ENCODE results near the gene NFYB. TPM values are rescaled to one million over a fixed set of nuclear protein-coding genes. Genes with fewer than 3 reads are reported as not detected.

Gene NFYB
- total and polyA plus RNA-seq, 2 donors (not counting 3 experiments of a cell fraction or from before 2014, with no cell fraction given) = 10.2 to 23.3 TPM

DNA sequence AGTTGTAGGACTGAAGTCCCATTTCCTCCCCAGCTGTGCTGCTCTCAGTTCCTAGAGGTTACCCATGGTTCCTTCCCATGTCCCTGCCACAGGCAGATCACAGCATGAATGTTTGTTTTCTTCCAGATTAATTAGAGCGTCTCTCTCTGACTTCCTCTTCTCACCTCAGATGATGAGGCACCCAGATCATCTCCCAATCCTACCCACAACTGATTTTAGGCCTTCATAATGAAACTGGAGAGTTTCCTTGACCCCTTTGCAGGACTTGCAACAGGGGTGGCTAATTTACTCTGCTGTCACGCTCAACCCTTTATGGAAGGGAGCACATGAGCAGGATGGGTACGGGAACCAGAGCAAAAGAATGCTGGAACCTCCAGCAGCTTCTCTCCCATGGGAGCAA, 45.4 kb upstream of the NFYB start:
- intact Hi-C loops (cut with micrococcal nuclease) (no loop called here), dilution Hi-C loops (cut with MboI; ENCODE audit: extremely low pct_ligation_motif_present, low sequenced_read_pairs) (no loop called here)
- no peaks in the 10 kb centered on the region for H3K36me3 ChIP-seq (ENCODE audit: control insufficient read depth in 2 of 2, extremely low read depth in 1 of 2, insufficient read depth in 2 of 2, low read length in 2 of 2)
- FAIRE-seq = no peak
- H3K4me1 ChIP-seq (ENCODE audit: control insufficient read depth, extremely low read depth, insufficient read depth, low read length) = no peaks in the 10 kb centered on the region
- H3K27ac ChIP-seq (ENCODE audit: insufficient read depth, low read depth, low read length) = no peak overlapping the region
- no peak for DNase-seq (ENCODE audit: low read depth, low spot score)
- no peaks in the 10 kb centered on the region for H3K79me2 ChIP-seq (ENCODE audit: control insufficient read depth, insufficient read depth, low read length)
- no peaks in the 10 kb centered on the region for H3K27me3 ChIP-seq (ENCODE audit: control insufficient read depth in 2 of 2, insufficient read depth in 2 of 2, low read length in 2 of 2)
- TF ChIP-seq POLR2AphosphoS5 (IDR thresholded peaks at IDR 0.05; ENCODE audit: insufficient read depth, low read depth, low read length) (no peak), EZH2 (IDR thresholded peaks at IDR 0.05; ENCODE audit: borderline replicate concordance, low read depth, low read length, severe bottlenecking) (no peak), FOS (IDR thresholded peaks at IDR 0.05; ENCODE audit: borderline replicate concordance, insufficient read depth, low read length) (no peak)
- POLR2A ChIA-PET = no interaction called here
- H2AFZ ChIP-seq (ENCODE audit: low read depth, low read length) = no peak overlapping the region
- no peak overlapping the region for H3K4me3 ChIP-seq (replicated peaks in 1 of 3; ENCODE audit: insufficient read depth in 1 of 3, low read depth in 1 of 3, low read length in 3 of 3)
- BruUV-seq (replicated peaks) = no TSS peak
- no peaks in the 10 kb centered on the region for H3K9me1 ChIP-seq (replicated peaks; ENCODE audit: control insufficient read depth, extremely low read depth, insufficient read depth, low read length)
- H3K9ac ChIP-seq (replicated peaks; ENCODE audit: extremely low read depth, insufficient read depth, low read length) = no peak overlapping the region
- H4K20me1 ChIP-seq (replicated peaks; ENCODE audit: control insufficient read depth, extremely low read depth, insufficient read depth, low read length) = no peaks in the 10 kb centered on the region
- H3K9me3 ChIP-seq (replicated peaks; ENCODE audit: control insufficient read depth, insufficient read depth, low read length) = no peaks in the 10 kb centered on the region
- CTCF ChIA-PET = interaction anchor here (1.6 kb wide), 1 partner anchor 32 kb away, joined by 3 read pairs; the partner anchor contains the start of gene TXNRD1
- H3K4me2 ChIP-seq (ENCODE audit: insufficient read depth, low read length) = no peak overlapping the region

DNA sequence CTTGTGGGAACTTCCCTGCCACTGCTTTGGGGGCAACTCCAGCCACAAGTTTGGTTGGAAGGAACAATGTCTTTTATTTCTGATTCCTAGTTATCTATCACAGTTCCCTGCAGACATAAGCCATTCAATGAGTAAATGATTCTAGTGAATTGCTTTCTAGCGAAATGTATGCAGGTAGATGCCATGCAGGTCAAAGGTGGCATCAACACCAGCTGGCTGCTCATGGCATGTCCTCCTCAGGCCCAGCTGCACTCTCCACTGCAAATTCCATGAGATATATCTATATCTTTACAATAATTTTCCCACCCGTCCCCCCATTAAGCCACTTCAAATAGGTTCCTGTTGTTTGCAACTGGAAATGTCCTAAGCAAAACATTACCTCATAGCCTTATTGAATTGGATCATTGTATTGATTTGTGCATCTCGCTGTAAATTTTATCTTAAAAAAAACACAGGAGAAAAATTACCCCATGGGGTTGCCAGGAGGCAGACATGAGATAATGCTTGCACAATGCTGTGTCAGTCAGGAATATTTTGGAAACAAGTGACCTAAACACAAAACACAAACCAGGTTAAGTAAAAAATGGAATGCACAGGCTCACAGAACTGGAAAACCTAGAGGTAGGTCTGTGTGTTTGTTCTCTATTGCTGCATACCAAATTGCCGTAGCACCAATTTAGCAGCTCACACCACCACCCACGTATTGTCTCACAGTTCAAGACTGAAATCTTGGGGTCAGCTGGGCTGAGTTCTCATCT, 44.8 kb upstream of the NFYB start:
- FAIRE-seq = no peak

More for the DNA sequence above, 44.8 kb upstream of the NFYB start:
- dilution Hi-C loops (cut with MboI; ENCODE audit: extremely low pct_ligation_motif_present, low sequenced_read_pairs) = no loop called here
- Histone ChIP-seq H3K79me2 (ENCODE audit: control insufficient read depth, insufficient read depth, low read length) (no peaks in the 10 kb centered on the region), H3K27ac (ENCODE audit: insufficient read depth, low read depth, low read length) (no peak overlapping the region), H3K27me3 (ENCODE audit: control insufficient read depth in 2 of 2, insufficient read depth in 2 of 2, low read length in 2 of 2) (no peaks in the 10 kb centered on the region), H3K9ac (replicated peaks; ENCODE audit: extremely low read depth, insufficient read depth, low read length) (no peak overlapping the region), H3K4me3 (replicated peaks in 1 of 3; ENCODE audit: insufficient read depth in 1 of 3, low read depth in 1 of 3, low read length in 3 of 3) (no peak overlapping the region), H2AFZ (ENCODE audit: low read depth, low read length) (no peak overlapping the region), H4K20me1 (replicated peaks; ENCODE audit: control insufficient read depth, extremely low read depth, insufficient read depth, low read length) (no peaks in the 10 kb centered on the region), H3K9me1 (replicated peaks; ENCODE audit: control insufficient read depth, extremely low read depth, insufficient read depth, low read length) (no peaks in the 10 kb centered on the region), H3K36me3 (ENCODE audit: control insufficient read depth in 2 of 2, extremely low read depth in 1 of 2, insufficient read depth in 2 of 2, low read length in 2 of 2) (no peaks in the 10 kb centered on the region), H3K4me2 (ENCODE audit: insufficient read depth, low read length) (no peak overlapping the region), H3K9me3 (replicated peaks; ENCODE audit: control insufficient read depth, insufficient read depth, low read length) (no peaks in the 10 kb centered on the region), H3K4me1 (ENCODE audit: control insufficient read depth, extremely low read depth, insufficient read depth, low read length) (peaks cover under 1% of the 10 kb centered on the region)
- ChIA-PET POLR2A (no interaction called here), CTCF (interaction anchor here (1.6 kb wide), 1 partner anchor 33 kb away, joined by 3 read pairs; the partner anchor contains the start of gene TXNRD1)
- no peak for DNase-seq (ENCODE audit: low read depth, low spot score)
- TF ChIP-seq GATA2 (IDR thresholded peaks at IDR 0.05; ENCODE audit: insufficient read depth, insufficient read length, low read depth, low read length) = no peak
- no peak for TF ChIP-seq JUN (IDR thresholded peaks at IDR 0.05; ENCODE audit: borderline replicate concordance, insufficient read depth, insufficient read length, low read depth)
- TF ChIP-seq, protein P1, sequence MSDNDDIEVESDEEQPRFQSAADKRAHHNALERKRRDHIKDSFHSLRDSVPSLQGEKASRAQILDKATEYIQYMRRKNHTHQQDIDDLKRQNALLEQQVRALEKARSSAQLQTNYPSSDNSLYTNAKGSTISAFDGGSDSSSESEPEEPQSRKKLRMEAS (IDR thresholded peaks at IDR 0.05; ENCODE audit: insufficient read depth, insufficient read length) = no peak
- TF ChIP-seq, protein P2, sequence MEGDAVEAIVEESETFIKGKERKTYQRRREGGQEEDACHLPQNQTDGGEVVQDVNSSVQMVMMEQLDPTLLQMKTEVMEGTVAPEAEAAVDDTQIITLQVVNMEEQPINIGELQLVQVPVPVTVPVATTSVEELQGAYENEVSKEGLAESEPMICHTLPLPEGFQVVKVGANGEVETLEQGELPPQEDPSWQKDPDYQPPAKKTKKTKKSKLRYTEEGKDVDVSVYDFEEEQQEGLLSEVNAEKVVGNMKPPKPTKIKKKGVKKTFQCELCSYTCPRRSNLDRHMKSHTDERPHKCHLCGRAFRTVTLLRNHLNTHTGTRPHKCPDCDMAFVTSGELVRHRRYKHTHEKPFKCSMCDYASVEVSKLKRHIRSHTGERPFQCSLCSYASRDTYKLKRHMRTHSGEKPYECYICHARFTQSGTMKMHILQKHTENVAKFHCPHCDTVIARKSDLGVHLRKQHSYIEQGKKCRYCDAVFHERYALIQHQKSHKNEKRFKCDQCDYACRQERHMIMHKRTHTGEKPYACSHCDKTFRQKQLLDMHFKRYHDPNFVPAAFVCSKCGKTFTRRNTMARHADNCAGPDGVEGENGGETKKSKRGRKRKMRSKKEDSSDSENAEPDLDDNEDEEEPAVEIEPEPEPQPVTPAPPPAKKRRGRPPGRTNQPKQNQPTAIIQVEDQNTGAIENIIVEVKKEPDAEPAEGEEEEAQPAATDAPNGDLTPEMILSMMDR (IDR thresholded peaks at IDR 0.05; ENCODE audit: extremely low read depth in 1 of 2, insufficient read depth in 1 of 2, low read depth in 1 of 2, low read length in 2 of 2) = no peak
- TF ChIP-seq POLR2AphosphoS5 (IDR thresholded peaks at IDR 0.05; ENCODE audit: insufficient read depth, low read depth, low read length) = no peak
- no peak for TF ChIP-seq POLR2A (IDR thresholded peaks at IDR 0.05; ENCODE audit: low read depth, low read length)
- TF ChIP-seq FOS (IDR thresholded peaks at IDR 0.05; ENCODE audit: borderline replicate concordance, insufficient read depth, low read length) = no peak
- TF ChIP-seq EZH2 (IDR thresholded peaks at IDR 0.05; ENCODE audit: borderline replicate concordance, low read depth, low read length, severe bottlenecking) = no peak
- no peak for TF ChIP-seq MYC (IDR thresholded peaks at IDR 0.05; ENCODE audit: low read depth, low read length)
- intact Hi-C loops (cut with micrococcal nuclease) = no loop called here
- no TSS peak for BruUV-seq (replicated peaks)

Data from endothelial cell of umbilical vein (primary cell).